HG03103 (cell line): ENCODE measurements around the gene FBXL14.

ENCODE experiments used
- ATAC-seq: cut with Tn5 transposase; IDR thresholded peaks from one replicate; pipeline ENCODE4 v1.9.1; 2021; ENCODE audit warnings: low read depth; ENCODE audit not compliant: unreplicated experiment

Gene FBXL14, protein sequence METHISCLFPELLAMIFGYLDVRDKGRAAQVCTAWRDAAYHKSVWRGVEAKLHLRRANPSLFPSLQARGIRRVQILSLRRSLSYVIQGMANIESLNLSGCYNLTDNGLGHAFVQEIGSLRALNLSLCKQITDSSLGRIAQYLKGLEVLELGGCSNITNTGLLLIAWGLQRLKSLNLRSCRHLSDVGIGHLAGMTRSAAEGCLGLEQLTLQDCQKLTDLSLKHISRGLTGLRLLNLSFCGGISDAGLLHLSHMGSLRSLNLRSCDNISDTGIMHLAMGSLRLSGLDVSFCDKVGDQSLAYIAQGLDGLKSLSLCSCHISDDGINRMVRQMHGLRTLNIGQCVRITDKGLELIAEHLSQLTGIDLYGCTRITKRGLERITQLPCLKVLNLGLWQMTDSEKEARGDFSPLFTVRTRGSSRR

DNA sequence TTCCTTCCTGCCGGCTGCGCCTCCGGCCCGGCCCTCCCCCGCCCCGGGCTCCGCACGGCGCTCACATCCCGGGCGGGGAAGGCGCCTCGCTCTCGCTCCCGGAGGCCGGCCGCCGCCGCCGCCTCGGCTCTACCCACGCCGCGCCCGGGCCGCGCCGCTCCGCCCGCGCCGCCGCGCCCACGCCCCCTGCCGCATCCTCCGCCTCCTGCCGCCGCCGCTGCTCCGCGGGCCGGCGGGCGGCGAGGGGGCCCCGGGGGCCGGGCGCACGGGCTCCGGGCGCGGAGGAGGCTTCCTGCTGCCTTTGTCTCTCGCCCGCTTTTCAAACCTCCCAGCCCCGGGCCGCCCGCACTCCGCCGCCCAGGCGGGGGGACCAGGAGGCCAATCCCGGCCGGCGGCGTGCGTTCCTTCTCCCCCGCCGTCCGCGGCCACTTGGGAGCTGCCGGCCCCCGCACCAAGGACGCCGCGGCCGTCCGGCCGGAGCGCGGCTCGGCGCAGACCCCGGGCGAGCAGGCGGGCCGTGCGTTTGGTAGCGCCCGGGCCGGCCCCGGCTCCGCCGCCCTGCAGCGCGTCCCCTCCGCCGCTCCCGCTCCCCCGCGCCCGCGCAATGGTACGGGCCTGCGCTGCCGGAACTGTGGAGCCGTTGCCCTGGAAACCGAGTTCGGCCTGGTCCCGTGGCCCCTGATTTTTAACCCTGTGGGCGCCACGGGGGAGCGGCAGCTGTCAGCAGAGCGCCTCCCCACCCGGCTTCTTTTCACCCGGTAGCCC, at the start of gene FBXL14:
Gene FBXL14, minus strand, starts transcription at position 321 of the 765 bp plus-strand sequence. CDS start 515 bp downstream, outside the sequence.
- ATAC-seq, result peak; percentile 40

DNA sequence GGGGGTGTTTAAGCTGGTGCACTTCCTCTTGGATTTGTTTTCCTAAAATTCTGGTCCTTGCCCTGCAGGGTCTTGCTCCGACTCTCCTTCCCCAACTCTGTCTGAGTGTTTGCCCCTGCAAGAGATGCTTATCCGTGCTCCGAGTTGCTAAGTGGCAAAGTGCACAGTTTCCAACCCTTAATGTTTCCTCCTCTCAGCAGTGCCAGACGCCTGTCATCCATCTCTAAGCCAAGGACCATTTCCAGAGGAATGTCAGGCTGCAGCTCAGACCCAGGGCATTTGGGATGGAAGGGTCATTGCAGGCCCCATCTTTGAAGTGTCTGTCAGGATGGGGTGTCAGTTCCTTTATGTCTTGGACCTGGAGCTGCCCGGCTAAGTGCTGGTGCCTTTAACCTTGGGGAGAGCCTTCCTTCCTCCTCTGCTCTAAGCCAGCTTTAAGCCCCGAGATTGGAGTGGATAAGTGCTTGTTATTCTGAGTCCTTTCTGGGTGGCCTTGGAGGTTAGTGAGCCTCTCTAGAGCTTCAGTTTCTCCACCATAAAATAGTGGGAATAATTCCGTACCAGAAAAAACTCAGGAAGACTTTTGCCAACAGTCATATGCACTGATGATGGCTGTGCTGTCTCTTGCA, 49.6 kb upstream of the FBXL14 start:
- ATAC-seq, result no peak

DNA sequence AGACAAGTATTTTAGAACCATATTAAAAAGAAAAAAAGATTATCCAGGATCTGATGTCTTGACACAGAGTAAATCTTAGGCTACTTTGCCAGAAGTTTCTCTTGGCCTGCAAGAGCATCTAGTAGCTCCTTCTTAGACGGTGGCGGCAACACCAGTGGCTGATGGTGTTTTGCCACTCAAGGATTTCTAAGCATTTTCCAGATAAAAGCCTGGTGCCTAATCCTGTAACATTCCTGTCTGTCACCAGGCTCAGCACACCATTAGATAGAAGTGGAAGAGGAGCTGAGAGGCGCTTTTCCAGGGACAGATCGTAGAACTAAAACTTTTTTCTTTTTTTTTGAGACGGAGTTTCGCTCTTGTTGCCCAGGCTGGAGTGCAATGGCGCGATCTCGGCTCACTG, 48.7 kb upstream of the FBXL14 start:
- no peak for ATAC-seq

DNA sequence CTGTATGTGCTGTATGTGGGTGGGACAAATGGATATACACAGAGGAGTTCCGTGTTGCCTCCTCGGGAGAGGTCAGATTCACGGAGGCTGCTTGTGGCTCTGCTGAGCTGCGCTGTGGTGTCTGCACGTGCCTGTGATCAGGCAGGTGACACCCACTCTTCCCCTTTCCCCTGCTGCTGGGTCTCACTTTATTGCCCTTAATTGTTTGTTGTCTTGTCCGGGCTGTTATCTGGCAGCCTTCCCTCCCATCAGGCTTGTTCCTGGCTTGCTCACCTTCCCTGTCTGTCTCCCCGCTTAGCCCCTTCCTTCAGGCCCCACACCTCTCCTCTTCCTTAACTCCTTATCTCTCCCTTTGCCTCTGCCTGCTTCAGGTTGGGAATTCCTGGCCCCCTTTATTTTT, 48.1 kb upstream of the FBXL14 start:
- ATAC-seq, result no peak

DNA sequence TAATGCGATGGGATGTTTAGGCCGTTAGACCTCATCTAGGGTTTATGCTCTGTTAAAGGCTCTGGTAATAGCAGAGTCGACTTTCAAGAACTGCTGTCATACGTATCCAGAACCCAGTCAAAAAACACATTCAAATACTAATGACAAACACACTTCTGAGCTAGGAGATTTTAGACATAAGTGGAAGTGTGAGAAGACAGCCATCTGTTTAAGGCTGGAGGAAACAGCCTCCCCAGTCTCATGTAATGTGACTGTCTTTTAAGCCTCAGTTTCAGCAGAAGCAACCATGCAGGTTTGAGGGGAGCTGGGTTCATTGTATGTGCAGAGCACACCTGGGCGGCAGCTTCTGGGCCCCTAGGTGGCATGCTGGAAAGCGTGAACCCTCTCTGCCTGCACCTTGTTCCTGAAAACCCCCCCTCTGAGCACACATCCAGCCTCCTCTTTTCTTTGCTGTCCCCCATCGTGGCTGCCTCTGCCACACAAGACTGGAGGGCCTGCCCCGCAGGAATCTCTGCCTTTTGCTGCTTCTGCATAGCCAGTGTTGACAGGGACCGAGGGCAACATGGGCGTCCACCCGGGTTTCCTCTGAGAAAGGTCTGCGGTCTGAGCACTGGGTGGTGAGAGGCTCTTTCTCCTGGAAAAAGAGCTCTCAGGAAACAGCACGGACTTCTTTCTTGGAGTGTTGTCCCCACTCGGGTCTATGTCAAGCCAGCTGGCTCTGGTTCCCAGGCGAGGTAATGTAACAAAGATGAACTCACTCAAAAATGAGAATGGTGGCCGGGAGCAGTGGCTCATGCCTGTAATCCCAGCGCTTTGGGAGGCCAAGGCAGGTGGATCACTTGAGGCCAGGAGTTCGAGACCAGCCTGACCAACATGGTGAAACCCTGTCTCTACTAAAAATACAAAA, 46.2 kb upstream of the FBXL14 start:
- no peak for ATAC-seq

DNA sequence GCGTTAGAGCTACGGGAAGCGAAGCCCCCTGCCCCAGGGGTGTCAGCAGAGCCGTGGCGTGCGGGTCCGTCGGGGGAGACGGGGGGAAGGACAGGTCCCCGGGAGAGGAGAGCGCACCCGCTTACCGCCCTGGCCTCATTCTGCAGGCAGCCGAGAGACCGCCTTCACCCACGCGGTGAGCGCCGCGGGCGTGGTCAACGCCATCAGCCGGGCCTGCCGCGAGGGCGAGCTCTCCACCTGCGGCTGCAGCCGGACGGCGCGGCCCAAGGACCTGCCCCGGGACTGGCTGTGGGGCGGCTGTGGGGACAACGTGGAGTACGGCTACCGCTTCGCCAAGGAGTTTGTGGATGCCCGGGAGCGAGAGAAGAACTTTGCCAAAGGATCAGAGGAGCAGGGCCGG, 45.2 kb upstream of the FBXL14 start:
- no peak for ATAC-seq

DNA sequence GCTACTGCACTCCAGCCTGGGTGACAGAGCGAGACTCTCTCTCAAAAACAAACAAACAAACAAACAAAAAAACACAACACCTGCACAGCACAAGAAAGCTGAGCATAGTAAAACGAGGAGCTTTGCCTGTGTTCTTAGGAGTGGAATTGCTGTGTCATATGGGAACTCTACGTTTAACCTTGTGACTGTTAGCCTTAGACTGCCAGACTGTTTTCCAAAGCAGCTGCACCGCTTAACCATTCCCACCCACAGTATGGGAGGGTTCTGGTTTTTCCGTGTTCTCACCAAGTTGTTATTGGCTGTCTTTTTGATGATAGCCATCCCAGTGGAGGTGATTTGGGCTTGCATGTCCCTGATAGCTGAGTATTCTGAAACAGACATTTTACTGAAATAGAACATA, 43.8 kb upstream of the FBXL14 start:
- no peak for ATAC-seq

DNA sequence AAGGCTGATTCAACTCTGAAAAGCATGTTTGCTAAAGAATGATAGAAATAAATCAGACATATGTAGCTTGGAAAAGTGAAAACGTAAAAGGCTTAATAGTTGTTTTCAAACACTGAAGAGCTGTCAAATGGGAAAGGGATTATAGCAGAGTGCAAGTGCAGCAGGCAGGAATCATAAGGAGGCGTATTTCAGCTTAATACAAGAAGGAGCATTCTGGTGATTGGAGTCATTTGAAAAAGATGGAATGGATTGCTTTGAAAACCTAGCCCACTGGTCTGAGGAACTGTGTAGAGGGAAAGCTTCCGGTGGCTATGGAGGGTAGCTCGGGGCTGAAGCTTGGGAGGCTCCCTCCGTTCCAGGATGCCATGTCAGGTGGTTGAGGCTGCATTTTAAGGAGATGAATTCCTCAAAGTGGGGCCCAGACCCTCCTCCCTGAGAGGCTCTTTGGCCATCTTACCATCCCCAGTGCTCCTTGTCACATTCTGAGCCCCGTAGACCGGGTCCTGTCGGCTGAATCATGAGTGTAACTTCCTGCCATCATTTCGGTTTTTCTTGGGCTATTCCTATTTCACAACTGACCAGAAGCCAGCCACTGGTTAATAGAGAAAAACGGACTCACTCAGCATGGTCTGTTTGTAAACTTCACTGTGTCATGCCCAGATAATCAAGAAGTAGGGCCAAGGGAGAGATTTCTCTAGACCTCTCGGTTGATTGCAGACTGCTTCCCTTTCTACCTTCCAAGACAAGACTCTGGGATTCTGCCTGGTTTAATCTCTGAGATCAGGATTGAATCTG, 41.1 kb upstream of the FBXL14 start:
- no peak for ATAC-seq

DNA sequence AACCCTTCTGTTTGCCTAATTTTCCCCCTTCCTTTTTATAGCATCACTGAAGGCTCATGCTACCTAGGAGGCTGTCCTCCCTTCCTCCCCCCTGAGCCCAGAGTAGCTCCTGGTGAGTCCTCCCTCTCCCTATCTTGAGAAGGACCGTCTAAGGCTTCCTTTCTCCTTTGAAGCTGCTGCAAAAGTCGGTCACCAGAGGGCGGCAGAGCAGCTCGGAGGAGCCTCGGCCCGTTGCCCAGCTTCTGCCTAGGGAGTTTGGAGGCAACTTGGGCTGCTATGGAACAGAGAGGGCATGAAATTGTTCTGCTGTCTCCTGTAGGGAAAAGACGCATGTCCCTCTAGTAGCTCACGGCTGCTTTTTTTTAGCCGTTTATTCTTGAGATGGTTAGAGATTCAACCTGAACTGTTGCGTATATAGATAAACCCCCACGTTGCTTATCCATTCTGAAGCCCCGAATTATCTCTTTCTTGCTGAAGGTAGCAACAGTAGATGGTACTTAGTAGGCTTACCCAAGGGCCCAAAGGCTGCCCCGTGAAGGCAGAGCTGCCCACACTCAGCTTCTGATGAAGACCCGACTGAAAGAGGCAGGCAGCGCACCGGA, 40.3 kb upstream of the FBXL14 start:
- no peak for ATAC-seq

DNA sequence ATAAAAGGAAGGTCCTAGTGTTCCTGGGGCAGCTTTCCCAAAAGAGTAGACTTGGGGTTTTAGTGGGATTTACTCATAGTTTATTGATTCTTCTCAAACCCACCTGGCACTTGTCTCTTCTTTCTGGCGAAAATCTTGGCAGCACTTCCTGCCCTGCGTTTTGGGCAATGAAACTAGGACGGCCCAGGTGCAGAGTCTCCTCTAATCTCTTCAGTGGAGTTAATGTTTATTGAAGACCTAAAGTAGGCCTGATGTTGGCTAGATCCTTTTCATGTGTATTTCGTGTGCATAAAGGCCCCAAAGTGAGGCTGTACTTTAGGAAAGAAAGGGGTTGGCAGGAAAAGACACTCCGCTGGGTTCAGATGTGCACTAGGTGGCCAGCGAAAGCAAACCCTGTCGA, 39.8 kb upstream of the FBXL14 start:
- no peak for ATAC-seq

DNA sequence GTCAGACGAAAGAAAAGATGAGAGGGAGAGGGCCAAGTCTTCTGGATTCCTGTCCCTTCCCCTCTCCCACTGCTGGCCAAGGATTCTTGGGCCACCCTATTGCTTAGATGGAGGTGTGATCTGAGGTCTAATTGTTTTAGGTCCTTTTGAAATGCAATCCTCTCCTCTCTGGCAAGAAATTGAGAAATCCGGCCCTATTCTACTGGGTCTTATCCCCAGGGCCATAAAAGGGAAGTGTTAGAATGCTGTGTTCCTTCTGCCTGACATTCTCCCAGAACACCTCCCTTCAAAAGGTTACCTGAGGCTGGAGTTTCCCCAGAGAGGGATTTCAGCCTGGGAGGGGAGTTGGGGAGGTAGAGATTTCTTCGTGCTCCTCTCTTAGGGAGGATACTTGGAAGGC, 39.1 kb upstream of the FBXL14 start:
- ATAC-seq, result no peak

DNA sequence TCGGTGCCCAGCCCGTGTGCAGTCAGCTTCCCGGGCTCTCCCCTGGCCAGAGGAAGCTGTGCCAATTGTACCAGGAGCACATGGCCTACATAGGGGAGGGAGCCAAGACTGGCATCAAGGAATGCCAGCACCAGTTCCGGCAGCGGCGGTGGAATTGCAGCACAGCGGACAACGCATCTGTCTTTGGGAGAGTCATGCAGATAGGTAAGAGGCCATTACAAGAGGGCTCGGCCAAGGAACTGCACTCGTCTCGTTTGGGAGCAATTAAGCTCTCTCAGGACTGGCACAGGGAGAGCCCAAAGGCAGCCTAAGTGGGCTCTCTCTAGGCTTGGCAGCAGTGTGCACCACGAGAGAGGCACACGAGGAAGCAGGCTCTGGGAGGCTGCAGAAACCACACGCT, 38.3 kb upstream of the FBXL14 start:
- ATAC-seq, result no peak

DNA sequence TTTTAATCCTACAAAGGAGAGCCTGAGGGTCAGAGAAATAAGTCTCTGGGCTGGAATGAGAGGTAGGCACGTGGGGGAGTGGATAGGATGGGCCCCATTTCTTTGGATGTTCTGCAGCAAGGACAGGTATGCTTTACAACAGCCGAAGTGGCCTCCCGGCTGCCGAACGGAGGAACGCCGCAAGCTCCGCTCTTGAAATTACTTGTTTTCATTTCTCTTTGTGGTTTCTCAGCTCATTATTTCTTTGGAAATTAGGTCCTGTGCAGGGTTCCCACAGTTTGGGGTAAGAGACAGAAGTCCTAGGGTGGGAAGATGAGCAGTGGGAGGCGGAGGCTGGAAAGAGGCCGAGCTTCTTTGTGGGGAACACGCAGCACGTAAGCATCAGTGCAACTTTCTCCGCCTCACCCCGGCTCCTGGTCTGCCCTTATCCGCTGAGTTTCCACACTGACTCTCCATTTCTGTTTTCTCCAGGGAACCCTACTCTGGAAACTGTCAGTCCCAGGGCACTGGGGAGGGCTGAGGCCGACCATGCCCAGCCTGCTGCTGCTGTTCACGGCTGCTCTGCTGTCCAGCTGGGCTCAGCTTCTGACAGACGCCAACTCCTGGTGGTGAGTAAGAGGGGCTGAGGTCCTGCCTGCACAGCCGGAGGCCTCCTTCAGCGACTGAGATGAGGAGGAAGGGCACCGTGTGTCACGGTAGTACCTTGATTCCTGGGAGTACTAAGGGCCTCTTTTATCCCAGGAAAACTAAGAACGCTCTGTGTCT, 36.6 kb upstream of the FBXL14 start:
- ATAC-seq, result no peak

DNA sequence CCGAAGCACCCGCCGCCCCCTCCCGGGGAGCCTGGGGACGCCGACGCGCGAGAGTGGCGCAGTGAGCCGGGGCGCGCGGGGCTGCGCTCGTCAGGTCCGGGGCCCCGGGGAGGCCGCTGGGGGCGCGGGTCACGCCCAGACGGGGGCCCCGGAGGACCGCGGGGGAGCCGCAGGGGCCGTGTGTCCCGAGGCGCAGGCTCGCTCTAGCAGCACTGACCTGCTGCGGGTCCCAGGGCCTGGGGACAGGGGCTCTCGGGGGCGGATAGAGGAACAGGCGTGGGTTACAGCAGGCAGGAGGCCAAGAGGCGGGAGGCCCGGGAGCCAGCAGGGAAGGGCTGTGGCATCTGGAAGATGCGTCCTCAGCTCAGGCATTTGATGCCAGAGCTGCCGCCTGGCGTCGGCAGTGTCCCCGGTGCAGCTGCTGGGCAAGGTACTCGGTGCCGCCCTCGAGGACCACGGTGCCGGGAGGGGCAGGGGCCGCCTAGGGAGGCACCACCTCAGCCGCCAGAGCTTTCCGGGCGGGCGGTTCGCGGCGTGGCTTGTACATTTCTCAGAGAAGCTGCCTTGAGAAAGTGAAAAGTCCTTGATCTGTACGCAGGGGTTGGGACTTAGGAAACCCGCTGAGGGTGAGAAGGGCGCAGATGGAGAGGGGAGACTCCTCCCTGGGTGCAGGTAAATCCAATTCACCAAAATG, 35.9 kb upstream of the FBXL14 start:
- ATAC-seq, result no peak

DNA sequence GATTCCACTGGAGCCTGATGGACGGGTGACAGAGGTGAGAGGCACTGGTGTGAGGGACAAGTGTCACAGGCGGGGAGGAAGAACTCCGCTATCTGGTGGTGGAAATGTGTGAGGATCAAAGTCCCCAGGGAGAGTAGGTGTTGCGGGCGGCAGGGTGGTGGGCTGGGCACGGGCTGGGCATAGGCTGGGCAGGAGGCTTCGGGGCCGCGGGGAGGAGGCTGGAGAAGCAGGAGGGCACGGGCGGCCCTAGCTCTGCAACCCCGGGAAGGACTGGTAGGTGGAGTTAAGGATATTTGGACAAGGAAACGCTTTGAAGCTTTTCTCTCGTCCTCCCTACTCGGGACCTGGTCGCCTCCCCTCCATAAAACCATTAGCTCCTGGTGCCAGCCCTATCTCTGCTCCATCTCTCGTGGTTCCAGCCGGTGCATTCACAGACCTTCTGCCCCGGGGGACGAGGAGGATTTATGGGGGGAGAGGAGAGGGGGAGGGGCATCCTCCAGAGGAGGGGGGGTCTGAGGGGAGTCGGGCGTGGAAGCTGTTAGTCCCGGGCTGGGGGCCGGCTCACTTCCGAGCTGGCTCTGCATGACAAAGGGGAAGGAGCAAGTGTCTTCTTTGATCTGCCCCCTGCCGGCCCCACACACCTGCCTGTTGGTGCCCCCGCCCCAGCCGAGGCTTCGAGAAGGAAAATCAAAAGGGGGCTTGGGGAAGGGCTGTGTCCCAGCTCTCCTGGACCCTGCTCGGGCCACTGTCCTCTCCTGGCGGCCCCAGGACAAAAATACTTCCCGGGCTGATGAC, 35.2 kb upstream of the FBXL14 start:
- no peak for ATAC-seq

DNA sequence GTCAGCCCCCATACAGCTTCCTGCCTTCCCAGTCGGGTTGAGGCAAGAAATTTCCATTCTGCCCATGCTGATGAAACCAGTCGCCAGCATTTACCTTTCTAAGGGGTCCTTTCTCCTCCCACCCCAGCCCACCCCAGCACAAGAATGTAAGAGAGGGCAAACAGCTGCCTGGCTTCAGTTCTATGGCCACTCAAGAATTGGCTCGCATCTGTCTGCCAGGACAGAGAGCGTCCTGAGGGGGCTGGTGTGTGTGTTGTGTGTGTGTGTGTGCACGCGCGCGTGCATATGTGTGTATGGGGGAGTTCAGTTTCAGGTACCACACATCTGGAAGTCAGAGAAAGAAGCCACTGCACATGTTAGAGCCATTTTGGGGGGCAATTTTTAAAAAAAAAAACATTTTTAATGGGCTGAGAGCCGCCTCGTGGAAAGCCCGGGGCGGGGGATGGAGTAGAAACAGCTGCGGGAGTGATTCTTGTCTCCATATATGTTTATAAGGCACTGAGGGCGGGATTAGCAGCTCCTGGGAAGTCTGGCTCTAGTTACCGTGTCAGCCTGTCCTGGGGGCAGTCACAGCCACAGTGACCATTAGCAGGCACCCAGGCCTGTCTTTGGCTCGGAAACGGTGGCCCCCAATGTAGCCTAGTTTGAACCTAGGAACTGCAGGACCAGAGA, 34.4 kb upstream of the FBXL14 start, which contains the start of gene WNT5B:
Gene WNT5B, plus strand, starts transcription at position 566 of the 672 bp plus-strand sequence. CDS start 2,124 bp downstream, outside the sequence.
- ATAC-seq, result no peak
